OCI-LY1 (cell line): Measurements from ENCODE around the gene MELTF.

Source experiments
- EZH2 ChIP-seq: fragments of 200-600 bp; sonication (generic), shearing (Covaris generic); IDR thresholded peaks from 2 replicates; pipeline ENCODE4 v1.8.0; 2017; ENCODE audit warnings: borderline replicate concordance, mixed run types, mild to moderate bottlenecking, antibody characterized with exemption, low read length, moderate library complexity, mixed read lengths
- TF ChIP-seq, protein P1 (sequence below): fragments of 200-600 bp; sonication (generic), shearing (Covaris generic); IDR thresholded peaks from 2 replicates; pipeline ENCODE4 v1.5.1; 2017; ENCODE audit warnings: mild to moderate bottlenecking, antibody characterized with exemption, low read length, moderate library complexity, mixed read lengths

DNA sequence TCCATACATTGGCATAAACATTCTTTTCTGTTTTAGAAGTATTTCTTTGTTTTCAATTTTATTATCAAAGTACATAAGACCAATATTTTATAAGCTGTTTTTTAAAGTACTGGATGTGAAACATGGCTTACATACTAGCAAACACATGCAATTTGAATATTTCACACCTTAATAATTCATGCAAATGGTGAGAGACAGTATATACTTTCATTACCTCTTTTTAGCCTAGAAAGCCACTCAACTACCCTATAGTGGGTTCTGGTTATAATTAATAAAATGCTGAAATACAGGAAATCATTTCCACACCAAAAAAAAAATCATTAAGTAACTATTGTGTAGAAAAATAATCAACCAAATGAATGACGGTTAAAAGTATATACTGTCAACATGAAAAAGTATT lies 38.5 kb upstream of the MELTF start:
- TF ChIP-seq, protein P1, sequence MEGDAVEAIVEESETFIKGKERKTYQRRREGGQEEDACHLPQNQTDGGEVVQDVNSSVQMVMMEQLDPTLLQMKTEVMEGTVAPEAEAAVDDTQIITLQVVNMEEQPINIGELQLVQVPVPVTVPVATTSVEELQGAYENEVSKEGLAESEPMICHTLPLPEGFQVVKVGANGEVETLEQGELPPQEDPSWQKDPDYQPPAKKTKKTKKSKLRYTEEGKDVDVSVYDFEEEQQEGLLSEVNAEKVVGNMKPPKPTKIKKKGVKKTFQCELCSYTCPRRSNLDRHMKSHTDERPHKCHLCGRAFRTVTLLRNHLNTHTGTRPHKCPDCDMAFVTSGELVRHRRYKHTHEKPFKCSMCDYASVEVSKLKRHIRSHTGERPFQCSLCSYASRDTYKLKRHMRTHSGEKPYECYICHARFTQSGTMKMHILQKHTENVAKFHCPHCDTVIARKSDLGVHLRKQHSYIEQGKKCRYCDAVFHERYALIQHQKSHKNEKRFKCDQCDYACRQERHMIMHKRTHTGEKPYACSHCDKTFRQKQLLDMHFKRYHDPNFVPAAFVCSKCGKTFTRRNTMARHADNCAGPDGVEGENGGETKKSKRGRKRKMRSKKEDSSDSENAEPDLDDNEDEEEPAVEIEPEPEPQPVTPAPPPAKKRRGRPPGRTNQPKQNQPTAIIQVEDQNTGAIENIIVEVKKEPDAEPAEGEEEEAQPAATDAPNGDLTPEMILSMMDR, result no peak
- no peak for TF ChIP-seq EZH2
